Choroid plexus epithelial cell (primary cell): ENCODE data around the gene CTSH.

Source experiments
- DNase-seq: peaks from one replicate; pipeline ENCODE4 v3.0.0-alpha.2; 2010; ENCODE audit warnings: low read depth
- H3K4me3 ChIP-seq: 2 replicates; pipeline ENCODE4 v1.5.1; 2011; ENCODE audit warnings: low read depth, mild to moderate bottlenecking, control low read depth, low read length, moderate library complexity
- CTCF ChIP-seq: conservative IDR thresholded peaks from 2 replicates; pipeline ENCODE4 v1.5.1; 2011; ENCODE audit warnings: low read depth, mild to moderate bottlenecking, control low read depth, inconsistent platforms, low read length, moderate library complexity

CTSH gene

DNA sequence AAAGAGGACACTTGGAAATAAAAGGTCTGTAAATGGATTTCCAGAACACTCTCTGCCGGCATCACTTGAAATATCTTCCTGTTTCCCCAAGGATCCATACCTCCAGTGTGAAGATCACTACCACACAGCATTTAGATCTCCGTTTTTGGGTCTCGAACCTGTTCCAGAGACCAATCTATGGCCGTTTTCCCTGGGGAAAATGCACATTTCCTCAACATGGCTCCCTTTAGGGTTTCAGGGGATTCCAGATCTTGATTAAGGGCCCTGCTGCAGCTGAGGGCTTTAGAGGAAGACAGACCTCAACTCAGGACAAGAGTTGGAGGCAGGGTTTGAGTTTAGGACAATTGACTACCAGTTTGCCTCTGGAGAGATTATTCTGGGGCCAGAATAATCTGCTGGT is 2.1 kb downstream of the CTSH start:
- no peak for DNase-seq
- TF ChIP-seq CTCF, result no peak
- H3K4me3 ChIP-seq, result no peak overlapping the region

DNA sequence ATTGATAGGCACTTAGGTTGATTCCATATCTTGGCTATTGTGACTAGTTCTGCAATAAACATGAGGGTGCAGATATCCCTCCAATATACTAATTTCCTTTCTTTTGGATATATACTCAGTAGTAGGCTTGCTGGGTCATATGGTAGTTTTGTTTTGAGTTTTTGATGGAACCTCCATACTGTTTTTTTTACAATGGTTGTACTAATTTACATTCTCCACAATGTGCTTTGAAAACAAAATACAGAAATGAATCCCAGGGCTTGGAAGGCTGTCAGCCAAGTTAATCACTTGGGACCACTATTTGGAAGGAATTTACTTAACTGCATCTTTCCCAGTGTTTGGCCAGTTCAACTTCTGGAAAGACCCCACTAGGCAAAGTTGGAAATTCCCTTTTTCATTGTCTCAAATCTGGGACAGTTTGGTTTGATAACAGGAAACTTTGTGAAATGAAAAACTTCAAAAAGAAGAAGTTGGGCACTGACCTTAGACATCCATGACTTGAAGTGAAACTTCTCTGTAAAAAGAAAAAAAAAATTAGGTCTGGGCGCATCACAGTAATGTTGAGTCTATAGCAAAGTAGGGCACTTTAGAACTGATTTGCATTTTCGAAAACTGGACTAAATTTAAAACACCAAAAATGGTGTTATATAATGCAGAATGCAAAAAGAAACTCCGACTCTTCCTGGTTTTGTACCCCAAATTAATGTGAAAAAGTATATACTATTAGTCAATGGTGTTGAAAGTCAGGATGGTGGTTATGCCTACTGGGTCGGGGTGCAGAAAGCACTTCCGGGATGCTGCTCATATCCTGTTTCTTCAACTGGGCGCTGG is 6.0 kb downstream of the CTSH start:
- TF ChIP-seq CTCF, result no peak
- H3K4me3 ChIP-seq, result no peak overlapping the region
- no peak for DNase-seq

DNA sequence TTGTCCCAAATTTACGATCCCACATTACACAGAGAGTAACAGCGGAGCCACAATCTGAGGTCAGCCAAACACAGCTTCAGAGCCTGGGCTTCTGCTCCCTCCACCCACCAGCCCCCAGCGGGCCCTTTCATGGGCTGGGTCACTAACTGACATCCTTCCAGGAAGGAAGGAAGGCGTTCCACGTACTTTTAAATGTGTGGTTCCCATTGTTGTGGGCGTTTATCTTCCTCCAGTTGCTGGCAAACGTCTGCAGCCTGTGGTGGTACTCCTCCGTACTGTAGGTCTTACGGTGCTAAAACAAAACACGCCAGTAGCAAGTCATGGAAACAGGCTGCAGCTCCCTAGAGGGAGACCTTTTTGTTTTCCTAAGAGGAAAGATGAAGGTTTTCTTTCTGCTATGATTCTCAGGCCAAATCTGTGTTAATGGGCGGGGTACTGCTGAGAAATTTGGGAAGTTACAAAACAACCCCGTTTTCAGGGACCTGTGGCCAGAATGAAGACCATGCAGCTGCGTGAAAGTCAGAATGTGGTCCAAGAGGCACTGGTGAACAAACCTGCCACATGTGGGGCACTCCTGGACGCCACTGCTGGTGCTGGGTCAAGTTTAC is 7.6 kb downstream of the CTSH start:
- no peak for TF ChIP-seq CTCF
- peak; percentile 35 for DNase-seq
- no peak overlapping the region for H3K4me3 ChIP-seq

- H3K4me3 ChIP-seq, result no peak overlapping the region
- no peak for DNase-seq
- TF ChIP-seq CTCF, result no peak
These were observed 10.2 kb downstream of the CTSH start for GRCh38 chr15:78934655-78935023.

GRCh38 chr15:78933823-78934654 is 10.8 kb downstream of the CTSH start:
- DNase-seq, result peak; percentile 47
- no peak overlapping the region for H3K4me3 ChIP-seq

More at GRCh38 chr15:78933823-78934654, 10.8 kb downstream of the CTSH start:
- TF ChIP-seq CTCF, result peak; percentile 12
